GM21717 (cell line): ENCODE data around the gene PTTG1IP.
"Not testable (repeated sequence)": the region's sequence is repeated elsewhere in the genome, so short reads cannot be mapped to it uniquely, and the experiment has no call there.

ENCODE experiments used
- ATAC-seq: cut with Tn5 transposase; IDR thresholded peaks from one replicate; pipeline ENCODE4 v1.9.1; 2021; ENCODE audit warnings: mild to moderate bottlenecking, moderate library complexity; ENCODE audit not compliant: unreplicated experiment

PTTG1IP gene

GRCh38 chr21:44886113-44887075 is 12.9 kb upstream of the PTTG1IP start:
- no peak for ATAC-seq

GRCh38 chr21:44885615-44886014 is 12.1 kb upstream of the PTTG1IP start:
- no peak for ATAC-seq

GRCh38 chr21:44884097-44884496 is 10.6 kb upstream of the PTTG1IP start:
- no peak for ATAC-seq

- ATAC-seq = no peak
Observed at GRCh38 chr21:44883250-44883649, 9.8 kb upstream of the PTTG1IP start.

- ATAC-seq = no peak
Observed at GRCh38 chr21:44881198-44881872, 7.8 kb upstream of the PTTG1IP start.

- ATAC-seq = no peak
Observed at GRCh38 chr21:44880405-44881197, 7.1 kb upstream of the PTTG1IP start.

GRCh38 chr21:44879238-44879637 is 5.7 kb upstream of the PTTG1IP start:
- ATAC-seq = not testable (repeated sequence)

- ATAC-seq = no peak
Observed at GRCh38 chr21:44878053-44878982, 4.8 kb upstream of the PTTG1IP start.

GRCh38 chr21:44876849-44877575 is 3.5 kb upstream of the PTTG1IP start:
- no peak for ATAC-seq

GRCh38 chr21:44875316-44875700 is 1.8 kb upstream of the PTTG1IP start:
- ATAC-seq = no peak

GRCh38 chr21:44874497-44875315 is 1.2 kb upstream of the PTTG1IP start:
- no peak for ATAC-seq

GRCh38 chr21:44874240-44874496 is 678 bp upstream of the PTTG1IP start:
- peak; percentile 1 for ATAC-seq

GRCh38 chr21:44872649-44873355 is 688 bp downstream of the PTTG1IP start:
- ATAC-seq = peak; percentile 10

GRCh38 chr21:44872323-44872648 is 1.2 kb downstream of the PTTG1IP start:
- no peak for ATAC-seq

GRCh38 chr21:44871576-44872269 is 1.8 kb downstream of the PTTG1IP start:
- no peak for ATAC-seq

GRCh38 chr21:44870748-44871495 is 2.6 kb downstream of the PTTG1IP start:
- ATAC-seq = no peak
